GM18907 (cell line): Measurements from ENCODE around the gene PCDH9.

ENCODE experiments used
- ATAC-seq: cut with Tn5 transposase; IDR thresholded peaks from one replicate; pipeline ENCODE4 v1.9.1; 2021; ENCODE audit warnings: mild to moderate bottlenecking, moderate library complexity; ENCODE audit not compliant: unreplicated experiment

Gene PCDH9

GRCh38 chr13:66693656-66694055 is 536.5 kb downstream of the PCDH9 start:
- no peak for ATAC-seq

- ATAC-seq = no peak
Observed at GRCh38 chr13:66691149-66691548, 539.0 kb downstream of the PCDH9 start.

- no peak for ATAC-seq
Observed at GRCh38 chr13:66689628-66690027, 540.5 kb downstream of the PCDH9 start.

- ATAC-seq = no peak
Observed at GRCh38 chr13:66689037-66689619, 541.0 kb downstream of the PCDH9 start.

GRCh38 chr13:66681403-66681802 is 548.7 kb downstream of the PCDH9 start:
- ATAC-seq = no peak

- no peak for ATAC-seq
Observed at GRCh38 chr13:66680031-66680430, 550.1 kb downstream of the PCDH9 start.

- ATAC-seq = no peak
Observed at GRCh38 chr13:66675620-66676019, 554.5 kb downstream of the PCDH9 start.

- ATAC-seq = no peak
Observed at GRCh38 chr13:66673401-66673800, 556.7 kb downstream of the PCDH9 start.

GRCh38 chr13:66665991-66666390 is 564.1 kb downstream of the PCDH9 start:
- no peak for ATAC-seq

- no peak for ATAC-seq
Observed at GRCh38 chr13:66663711-66664110, 566.4 kb downstream of the PCDH9 start.

- no peak for ATAC-seq
Observed at GRCh38 chr13:66663206-66663605, 566.9 kb downstream of the PCDH9 start.

- ATAC-seq = no peak
Observed at GRCh38 chr13:66661336-66661735, 568.8 kb downstream of the PCDH9 start.

GRCh38 chr13:66660468-66660813 is 569.7 kb downstream of the PCDH9 start:
- ATAC-seq = no peak

- ATAC-seq = peak; percentile 87
Observed at GRCh38 chr13:66659701-66660467, 570.3 kb downstream of the PCDH9 start.

GRCh38 chr13:66659286-66659685 is 570.9 kb downstream of the PCDH9 start:
- ATAC-seq = no peak

GRCh38 chr13:66657165-66657881 is 572.8 kb downstream of the PCDH9 start:
- ATAC-seq = no peak

- no peak for ATAC-seq
Observed at GRCh38 chr13:66655847-66656454, 574.2 kb downstream of the PCDH9 start.

- ATAC-seq = no peak
Observed at GRCh38 chr13:66644855-66645460, 585.2 kb downstream of the PCDH9 start.

GRCh38 chr13:66640231-66640630 is 589.9 kb downstream of the PCDH9 start:
- ATAC-seq = peak; percentile 64

GRCh38 chr13:66639044-66639443 is 591.1 kb downstream of the PCDH9 start:
- no peak for ATAC-seq

GRCh38 chr13:66635526-66635925 is 594.6 kb downstream of the PCDH9 start:
- no peak for ATAC-seq
